NCI-H748 (cell line): ENCODE measurements around the gene CRHR1.

ENCODE experiments used
- DNase-seq: peaks from one replicate; lab custom pipeline; 2025; ENCODE audit not compliant: unreplicated experiment; lab: John Stamatoyannopoulos, UW

The CRHR1 gene

DNA sequence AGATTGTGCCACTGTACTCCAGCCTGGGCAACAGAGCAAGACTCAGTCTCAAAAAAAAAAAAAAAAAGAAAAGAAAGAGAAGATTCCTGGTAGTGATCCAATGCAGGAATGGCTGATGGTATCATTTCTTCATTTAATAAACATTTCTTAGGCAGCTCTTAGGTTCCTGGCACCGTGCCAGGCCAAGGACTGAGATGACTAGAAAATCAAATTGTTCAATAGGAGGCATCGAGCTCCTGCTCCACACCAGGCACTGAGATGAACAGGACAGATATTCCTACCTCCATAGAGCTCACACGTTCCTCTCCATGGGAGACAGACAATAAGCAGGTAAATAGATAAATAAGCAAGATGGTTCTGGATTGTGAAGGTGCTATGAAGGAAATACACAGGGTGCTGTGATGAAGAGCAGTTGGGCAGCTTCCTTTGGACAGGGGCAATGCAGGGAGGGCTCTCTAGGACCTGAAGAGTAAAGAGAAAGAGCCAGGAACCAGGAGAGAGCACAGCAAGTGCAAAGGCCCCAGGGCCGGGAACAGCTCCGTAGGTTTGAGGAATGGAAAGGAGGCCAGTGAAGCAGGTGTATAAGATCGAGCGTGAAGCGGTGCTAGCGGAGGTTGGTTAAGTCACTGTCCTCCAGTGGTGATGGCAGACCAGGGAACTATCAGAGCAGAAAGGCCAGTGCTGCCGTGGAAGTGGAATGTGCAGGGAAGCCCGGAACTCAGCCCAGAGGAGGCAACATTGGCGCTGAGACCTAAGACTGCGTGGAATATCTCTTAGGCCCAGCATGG is 26.5 kb upstream of the CRHR1 start:
- no peak for DNase-seq

DNA sequence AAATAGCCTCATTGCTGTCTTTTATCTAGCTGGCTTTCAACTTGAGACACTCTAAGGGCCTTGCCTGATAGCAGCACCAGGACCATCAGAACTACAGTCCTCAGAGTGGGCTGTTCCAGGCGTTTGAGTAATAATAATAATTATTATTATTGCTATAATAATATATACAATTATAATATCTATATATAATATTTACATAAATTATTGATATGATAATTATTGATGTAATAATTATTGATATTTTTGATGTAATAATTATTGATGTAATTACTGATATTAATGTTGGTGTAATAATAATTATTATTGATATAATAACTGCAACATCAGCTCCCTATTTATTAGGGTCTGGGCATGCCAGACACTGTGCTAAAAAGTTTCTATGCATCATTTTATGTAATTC is 25.6 kb upstream of the CRHR1 start:
- no peak for DNase-seq

DNA sequence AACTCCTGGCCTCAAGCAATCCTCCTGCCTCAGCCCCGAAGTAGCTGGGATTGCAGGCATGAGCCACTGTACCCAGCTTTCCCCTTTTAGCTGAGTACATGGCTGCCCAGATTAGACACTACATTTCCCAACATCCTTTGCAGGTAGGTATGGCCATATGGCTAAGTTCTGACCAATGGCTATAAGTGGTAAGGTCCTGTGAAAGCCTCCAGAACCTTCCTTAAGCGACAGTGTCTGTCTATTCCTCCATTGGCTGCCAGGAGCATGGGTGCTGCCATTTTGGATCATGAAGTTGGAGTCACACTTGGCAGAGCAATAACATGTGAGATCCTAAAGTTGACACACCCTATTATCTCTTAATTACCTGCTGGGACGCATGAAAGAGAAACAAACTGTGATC is 24.4 kb upstream of the CRHR1 start:
- peak; percentile 40 for DNase-seq

DNA sequence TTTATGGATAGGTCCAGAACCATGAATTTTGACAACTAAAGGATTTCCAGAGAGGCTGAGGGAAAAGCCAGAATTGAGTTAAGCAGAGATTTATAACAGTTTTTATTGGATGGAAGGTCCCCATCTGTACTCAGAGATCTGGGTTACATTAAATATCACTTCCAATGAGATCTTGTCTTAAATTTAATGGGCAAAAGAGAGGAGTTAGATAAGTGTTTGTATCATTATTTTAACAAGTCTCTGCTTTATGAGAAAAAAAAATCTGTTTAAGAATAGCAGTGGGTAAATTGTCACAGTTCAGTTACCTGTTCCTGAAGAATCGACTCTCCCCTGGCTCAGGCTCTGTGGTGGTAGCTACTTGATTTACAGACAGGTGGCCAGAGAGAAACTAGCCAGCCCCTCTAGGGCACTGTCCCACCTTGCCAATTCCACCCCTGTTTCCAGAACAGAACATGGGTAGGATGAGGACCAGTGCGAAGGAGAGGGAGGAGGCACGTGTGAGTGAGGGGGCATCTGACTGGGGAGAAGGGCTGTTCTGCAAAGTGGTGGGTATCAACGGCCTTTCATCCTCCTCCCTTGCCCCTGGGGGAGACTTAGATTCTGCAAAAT is 22.1 kb upstream of the CRHR1 start:
- no peak for DNase-seq

DNA sequence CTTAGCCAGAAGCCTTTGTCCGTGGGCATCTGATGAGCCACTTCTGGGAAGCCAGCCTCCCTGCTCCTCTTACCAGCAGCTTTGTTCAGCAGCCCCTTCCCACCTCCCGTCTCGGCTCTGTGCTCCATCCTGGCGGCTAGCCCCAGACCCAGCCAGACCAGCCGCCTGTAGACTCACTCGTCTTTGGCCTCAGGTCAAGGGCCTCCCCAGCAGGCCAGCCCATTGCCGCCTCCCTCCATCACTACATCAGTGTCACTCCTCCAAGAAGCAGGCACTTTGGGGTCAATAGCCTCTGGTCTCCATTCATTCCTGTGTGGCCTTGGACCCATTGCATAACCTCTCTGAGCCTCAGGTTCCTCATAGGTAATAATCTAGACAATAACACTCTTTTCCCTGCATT is 20.9 kb upstream of the CRHR1 start:
- no peak for DNase-seq

DNA sequence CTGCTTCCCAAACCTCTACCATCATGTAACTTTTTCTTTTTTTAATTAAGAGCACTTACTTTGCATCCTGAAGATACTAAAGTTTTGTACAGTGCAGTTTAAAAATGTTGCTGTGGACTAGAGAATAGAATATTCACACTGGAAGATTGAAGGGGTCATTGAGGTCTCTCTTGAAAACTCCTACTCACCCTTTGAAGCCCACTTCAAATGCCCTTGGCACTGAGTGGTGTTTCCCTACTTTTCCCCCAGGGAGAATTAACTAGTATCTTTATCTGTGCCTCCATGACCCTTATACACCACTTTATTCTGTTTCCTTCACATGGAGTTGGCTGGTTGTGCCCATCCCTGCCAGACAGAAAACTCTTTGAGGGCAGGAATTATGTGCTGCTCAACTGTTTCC is 19.6 kb upstream of the CRHR1 start:
- no peak for DNase-seq

DNA sequence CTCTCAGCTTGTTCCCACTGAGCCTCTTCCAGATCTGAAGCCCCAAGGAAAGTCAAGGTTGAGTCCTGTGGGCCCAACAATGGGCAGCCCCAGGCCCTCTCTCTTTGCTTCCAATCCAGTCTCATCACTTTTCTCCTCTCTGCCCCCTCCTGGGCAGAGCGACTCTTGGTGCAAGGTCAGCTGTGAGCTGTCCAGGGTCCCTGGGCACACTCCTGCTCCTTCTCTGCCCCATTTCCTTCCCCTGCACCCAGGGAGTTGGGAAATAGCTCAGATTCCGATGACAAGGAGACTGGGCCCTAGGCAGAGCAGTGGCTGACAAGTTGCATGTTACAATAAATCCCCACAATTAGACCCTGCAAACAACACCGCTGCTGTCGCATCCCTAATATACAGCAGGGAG is 16.1 kb upstream of the CRHR1 start:
- DNase-seq: no peak

DNA sequence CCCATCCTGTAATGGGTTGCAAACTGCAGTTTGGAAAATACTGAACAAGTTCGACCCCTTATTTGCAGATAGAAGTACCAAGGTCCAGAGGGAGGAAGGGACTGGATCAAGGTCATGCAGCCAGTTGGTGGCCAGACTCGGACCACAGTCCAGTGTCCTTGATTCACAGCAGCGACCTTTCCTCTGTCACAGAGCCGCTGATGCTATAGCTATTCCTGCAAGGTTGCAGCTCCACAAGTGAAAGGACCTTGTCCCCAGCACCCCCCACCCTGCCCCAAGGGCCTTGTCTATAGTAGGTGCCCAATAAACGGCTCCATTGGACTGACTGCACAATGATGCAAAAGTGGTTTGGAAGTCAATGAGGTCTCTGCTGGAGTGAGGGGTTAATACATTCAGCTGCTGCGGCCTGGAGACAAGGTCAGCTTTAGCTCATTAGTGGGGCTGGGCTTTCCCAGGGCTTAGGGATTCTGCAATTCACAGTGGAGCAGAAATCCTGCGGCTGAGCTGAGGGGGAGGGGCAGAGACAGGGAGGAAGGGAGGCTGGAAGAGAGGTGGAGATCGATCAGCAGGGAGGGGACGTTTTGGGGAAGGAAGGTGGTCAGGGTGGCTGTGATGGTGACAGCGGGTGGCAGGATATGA is 13.4 kb upstream of the CRHR1 start:
- no peak for DNase-seq

DNA sequence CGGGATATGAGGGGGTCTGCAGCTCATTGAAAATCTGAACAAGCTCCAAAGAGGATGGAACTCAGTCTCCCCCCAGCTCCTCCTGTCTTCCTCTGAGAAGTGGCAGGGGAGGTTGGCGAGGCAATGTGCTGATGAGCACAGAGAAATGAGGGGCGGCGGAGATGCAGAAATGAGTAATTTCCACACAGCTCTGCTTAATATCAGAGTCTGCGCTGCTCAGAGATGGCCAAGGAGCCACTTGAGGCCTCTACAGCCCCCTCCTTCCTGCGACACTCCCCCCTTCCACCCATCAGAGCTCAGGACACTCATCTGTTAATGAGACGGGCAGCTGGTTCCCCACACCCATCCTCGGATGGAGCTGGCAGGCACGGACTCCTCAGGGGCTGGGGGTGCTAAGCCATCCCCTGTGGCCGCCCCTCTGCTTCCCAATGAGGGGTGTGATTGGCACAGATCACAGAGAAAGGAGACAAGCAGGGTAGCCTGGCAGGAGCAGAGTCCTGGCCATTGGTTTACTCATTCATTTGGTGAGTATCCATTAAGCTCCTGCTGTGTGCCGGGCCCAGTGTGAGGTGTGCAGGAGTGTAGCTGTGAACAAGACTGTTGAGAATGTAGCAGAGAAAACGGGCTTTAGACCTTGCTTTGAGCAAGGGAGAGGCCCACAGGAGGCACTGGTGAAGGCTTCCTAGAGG is 12.7 kb upstream of the CRHR1 start:
- DNase-seq: no peak

DNA sequence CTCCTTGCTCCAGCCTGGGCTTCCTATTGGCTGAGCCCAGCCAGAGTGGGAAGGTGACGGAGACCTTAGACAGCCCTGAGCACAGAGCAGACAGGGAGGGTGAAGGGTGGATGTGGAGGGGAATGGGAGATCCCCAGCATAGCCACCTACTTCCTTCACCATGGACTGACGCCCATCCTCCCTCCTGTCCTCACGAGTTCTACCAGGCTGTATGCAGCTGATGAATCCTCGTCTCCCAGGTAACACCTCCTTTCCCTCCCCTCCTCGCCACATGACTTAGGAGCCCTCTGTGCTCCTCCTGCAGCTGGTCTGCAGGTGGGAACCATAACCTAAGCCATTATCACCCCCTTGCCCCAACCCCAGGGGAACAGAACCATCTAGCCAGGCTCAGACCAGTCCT is 9.0 kb upstream of the CRHR1 start:
- no peak for DNase-seq

DNA sequence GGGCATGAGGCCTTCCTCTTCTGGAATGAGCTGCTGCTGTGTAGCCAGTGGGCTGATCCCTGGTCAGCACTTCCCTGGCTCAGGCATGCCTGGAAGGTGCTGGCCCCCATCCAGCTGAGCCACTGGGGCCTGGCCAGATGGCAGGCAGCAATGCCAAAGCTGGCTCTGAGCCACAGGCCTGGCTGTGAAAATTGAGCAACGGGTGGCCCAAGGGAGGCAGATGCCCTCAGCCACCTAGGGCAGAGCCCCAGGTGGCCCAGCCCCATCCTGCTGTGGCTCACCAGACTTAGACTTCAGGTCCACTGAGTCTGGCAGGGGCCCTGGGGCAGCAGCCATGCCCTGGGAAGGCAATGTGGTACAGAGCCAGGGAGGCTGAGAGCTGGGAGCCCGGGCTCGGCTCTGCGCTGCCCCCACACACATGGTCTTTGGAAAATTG is 8.5 kb upstream of the CRHR1 start:
- no peak for DNase-seq

DNA sequence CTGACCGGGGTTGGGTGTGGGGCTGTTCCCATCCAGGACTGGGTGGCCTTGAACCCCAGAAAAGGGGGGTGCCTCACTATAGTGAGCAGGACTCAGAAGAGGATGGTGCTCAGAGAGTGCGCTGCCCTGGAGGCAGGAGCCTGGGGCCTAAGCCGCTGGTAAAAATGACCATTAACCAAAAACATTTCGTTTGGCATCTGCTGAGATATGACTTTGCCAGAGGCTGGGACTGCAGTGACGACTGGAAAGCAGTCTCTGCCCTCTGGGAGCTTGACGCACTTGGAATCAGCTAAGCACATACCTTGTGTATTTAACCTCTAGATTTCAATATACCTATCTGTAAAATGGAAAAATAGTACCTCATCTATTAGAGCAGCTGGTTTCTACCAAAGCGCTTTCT is 7.2 kb upstream of the CRHR1 start:
- no peak for DNase-seq

DNA sequence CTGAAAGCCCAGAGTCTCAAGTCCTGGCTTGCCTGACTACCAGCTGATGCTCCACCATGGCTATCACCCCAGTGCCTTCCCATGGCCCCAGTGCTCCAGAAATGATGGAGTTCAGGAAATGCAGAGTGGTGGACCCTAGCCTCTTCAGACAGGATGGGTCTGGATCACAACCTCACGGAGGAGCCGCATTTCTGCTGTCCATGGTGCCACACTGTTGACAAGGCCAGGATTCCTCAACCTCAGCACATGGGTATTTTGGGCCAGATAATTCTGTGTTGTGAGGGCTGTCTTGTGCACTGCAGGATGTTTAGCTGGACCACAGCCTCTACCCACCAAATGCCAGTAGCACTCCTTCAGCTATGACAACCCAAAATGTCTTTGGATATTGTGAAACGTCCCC is 6.7 kb upstream of the CRHR1 start:
- DNase-seq: no peak

DNA sequence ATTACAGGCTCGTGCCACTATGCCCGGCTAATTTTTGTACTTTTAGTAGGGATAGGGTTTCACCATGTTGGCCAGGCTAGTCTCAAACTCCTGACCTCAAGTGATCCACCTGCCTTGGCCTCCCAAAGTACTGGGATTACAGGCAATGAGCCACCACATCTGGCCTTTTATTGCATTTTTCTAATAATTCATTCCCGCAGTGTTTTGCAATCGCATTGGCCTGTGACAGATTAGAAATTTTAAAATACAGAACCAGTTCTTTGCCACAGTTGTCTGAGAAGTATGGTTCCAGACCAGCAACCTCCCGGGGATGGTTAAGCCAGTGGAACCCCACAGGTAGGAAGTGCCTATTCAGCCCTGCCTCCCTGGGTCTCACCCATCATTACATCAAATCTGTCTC is 3.2 kb upstream of the CRHR1 start:
- no peak for DNase-seq

DNA sequence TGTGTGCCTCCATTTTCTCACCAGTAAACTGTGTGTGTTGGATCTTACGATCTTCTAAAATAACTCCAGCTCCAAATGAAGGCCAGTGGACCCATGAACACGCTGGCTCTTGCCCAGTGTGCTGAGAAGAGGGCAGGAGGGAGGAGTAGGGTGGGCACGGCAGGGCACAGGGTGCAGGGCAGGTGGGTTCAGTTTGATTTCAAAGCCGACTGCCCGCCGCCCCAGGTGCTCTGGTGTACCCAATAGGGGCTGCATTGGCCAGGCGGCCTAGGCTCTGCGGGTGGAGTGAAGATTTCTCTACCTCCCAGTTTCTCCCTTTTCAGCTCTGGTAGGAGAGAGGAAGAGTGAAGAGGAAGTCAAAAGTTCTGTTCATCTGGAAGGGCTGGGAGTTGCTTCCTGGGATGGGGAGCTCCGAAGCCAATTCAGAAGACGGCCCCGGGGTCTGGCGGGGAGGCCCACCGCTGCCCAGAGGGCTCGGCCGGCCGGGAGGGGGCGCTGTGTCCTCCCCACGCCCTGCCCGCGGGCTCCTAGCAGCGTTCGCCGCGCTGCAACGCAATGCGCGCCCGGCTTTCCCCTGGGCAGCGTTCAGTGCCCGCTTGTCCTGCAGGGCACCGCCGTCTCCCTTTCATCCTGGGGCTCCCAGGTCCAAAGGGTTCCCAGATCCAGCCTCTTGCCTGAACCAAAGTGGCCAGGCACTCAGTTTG is 1.1 kb upstream of the CRHR1 start:
- DNase-seq: peak; percentile 80

DNA sequence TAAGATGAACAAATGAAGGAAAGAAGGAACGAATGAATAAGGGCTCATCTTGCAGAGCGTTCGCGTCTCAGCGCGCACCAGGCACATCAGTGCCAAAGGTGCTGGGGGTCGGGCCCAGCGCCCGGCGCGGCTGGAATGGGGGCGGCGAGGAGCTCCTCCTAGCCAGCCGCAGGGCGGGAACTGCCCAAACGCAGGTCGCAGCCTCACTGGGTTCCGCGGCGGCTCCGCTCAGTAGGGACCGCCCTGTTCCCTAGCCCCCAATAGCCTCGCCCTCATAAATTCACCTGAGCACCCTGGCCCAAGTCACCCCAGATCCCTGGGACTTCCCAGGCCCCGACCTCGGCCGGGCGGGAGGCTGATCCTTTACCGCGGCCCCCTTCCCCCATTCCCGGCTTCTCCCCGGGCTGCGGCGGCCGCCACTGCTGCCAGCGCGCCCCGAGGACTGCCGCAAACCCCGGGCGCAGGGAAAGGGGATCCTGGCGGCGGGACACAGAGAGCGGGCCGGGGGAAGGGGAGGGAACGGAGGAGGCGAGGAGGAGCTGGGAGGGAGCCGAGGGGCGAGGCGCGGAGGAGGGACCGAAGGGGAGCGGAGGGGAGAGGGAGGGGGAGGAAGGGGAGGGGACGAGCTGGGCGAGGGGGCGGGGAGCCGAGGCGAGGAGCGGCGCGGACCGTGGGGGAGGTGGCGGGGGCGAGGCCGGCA is 377 bp upstream of the CRHR1 start:
- DNase-seq: peak; percentile 70

DNA sequence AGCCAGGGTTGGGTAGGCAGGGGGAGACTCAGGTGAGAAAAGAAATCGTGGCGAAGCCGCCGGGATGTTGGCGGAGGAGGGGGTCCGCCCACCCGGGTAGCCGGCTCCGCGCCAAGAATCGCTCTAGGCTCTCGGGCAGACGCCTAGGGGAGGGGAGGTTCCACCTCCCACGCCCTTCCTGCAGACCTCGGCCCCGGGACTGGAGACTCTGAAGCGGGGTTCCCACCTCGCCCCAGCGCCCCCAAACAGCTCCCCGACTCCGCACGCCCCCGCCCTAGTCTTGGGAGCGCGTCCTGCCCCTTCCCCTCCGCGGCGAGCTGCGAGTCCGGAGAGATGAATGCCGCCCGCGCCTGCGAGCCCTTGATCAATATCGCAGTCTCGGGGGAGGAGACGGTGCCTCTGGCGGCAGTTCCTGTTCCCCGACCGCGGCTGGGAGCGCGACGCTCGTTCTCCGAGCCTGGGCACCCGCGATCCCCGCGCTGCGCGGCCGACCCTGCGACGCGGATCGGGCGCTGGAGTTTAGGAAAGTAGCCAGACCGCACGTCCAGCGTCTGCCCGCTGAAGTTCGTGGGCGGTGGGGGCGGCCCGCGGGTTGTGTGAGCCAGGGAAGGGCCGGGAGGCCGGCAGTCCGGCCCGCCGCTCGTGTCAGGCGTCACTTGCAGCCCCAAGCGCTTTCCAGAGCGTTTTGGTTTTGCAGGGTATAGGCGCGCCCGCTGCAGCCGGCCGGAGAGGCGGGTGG is 790 bp downstream of the CRHR1 start:
- peak; percentile 73 for DNase-seq

DNA sequence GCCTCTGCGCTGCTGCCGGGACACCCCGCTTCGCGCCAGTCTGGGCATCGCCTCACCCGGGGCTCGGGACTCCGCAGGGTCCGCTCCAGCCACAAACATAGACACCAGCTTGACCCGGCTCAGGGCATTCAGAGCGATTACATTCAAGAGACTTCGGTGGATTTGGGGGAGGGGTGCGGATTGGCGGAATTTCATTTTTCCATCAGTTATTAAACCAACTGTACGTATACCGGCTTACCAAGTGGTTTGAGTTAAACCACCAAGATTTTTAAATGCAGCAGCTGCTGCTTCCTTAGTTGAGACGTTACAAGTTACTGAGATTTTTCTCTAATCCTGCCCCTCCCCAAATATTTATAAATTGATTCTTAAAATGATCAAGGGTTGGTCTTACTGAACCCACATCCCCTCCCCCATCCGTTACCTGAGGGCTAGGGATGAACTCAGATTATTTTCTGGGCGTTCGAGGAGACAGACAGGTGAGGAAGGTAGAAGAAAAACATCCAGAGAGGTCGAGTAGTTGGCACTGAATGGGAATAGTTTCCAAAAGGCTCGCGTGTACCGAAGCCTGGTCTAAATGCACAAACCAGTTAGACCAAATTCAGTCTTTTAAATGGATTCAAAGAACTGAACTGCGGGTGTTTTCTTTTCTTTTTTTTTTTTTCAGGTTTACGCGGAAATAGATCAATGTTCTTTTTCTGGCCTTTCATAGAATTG is 1.5 kb downstream of the CRHR1 start:
- no peak for DNase-seq

DNA sequence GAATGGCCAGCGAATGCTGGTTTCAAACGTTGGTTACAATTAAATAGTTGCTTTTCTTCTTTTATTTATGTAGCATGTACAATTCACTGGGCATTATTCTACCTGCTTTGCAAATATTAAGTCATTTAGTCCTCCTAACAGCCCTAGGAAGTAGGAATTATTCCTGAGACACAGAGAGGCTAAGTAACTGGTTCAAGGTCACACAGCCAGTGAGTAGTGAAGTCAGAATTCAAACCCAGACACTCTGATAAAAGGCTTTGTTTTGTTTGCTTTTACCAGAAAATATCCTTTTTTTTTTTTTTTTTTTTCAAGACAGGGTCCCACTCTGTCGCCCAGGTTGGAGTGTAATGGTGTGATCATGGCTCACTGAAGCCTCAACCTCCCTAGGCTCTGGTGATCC is 2.2 kb downstream of the CRHR1 start:
- DNase-seq: no peak
